Measurements from ENCODE around the gene IGFBP5.

IGFBP5 gene

DNA sequence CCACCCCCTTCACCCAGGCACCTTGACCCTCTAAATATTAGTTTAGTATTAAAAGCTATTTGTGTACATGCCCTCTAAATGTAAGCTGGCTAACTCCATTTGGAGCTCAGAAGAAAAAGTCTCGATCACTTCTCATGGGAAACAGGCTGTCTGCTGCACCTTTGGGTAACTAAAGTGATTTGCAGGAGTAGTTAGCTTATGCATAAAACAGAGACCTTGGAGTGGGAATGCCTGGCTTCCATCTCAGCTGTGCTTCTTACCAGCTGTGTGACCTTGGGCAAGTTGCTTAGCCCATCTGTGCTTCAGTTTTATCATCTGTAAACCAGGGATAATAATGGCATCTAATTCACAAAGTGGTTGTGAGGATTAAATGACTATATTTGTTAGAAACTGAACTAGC lies 32.2 kb downstream of the IGFBP5 start:
- no peak for DNase-seq

- no peak for DNase-seq
Observed at GRCh38 chr2:216661639-216662375, 33.5 kb downstream of the IGFBP5 start.

- no peak for DNase-seq
Observed at GRCh38 chr2:216661051-216661450, 34.3 kb downstream of the IGFBP5 start.

DNA sequence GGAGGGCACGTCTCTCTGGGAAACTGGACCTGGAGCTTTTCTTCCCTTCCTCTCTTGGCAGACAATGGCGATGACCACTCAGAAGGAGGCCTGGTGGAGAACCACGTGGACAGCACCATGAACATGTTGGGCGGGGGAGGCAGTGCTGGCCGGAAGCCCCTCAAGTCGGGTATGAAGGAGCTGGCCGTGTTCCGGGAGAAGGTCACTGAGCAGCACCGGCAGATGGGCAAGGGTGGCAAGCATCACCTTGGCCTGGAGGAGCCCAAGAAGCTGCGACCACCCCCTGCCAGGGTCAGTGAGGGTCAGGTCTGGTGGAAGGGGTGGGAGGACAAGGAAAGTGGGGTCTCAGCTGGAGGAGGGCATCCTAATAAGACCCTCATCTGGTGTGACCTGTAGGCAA lies 34.9 kb downstream of the IGFBP5 start:
- no peak for DNase-seq

- DNase-seq, result no peak
Observed at GRCh38 chr2:216659276-216659675, 36.1 kb downstream of the IGFBP5 start.

DNA sequence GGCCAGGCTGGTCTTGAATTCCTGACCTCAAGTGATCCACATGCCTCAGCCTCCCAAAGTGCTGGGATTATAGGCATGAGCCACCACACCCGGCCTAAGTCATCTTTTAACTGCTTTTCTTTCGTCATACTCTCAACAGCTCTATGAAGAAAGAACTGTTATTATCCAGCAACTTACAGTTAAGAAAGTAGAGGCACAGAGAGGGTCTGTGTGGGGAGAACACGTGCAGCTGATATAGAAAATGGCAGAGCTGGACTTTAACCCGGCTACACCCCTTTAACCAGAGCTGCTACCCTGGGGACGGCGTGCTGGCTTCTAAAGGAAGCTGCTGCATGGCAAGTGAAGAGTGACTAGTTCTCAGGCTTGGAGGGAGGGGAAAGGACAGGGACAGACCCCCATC lies 36.6 kb downstream of the IGFBP5 start:
- DNase-seq, result no peak

DNA sequence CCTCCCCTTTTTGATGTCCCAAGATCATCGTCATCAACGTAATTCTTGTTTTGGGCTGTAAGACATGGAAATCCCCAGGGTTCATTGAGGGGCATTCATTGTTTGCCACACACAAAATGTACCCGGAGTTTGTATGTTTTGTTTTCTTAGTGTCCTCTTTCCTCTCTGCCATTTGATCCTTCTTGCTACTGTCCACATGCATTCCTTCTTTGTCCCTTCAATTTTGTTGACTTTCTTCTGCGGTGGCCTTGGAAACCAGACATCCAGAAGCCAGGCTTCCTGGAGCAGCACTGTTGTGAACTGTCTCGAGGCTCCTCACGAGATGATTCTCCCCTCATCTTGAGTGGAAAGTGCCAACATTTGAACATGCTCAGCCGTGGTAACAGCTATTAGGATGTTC lies 37.4 kb downstream of the IGFBP5 start:
- no peak for DNase-seq

DNA sequence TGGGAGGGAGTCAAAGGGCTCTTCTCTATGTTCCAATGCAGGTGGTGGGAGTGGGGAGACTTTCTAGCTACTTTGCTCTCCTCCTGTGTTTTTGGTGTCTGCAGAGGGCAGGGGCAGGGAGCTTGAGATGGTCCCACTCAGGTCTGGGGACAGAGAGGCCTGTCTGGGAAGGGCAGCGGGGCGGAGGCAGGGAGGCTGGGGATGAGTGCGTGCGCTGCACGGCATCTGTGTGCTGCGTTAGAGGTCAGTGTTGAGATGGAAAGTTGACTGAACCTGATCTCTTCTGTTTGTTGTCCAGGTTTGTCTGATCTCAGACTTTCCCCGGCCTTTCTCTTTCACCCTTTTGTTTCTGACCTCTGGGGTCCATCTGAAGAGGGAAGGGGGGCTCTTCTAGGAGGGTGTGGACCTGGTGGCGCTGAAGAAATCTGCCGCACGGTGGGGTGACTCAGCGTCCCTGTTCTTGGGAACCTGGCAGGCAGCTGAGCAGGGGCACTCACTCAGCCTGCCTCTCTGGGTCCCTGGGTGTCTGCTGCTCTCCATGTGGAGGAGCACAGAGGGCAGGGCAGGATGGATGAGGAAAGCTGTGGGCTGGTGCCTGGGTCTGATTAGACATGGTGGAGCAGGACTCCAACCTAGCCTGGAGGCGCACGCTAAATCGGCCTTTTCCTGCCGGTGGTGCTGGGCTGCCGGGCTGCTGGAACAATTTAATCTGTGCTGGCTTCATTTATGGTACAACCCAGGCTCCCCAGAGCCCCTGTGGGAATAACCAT lies 38.1 kb downstream of the IGFBP5 start:
- no peak for DNase-seq

GRCh38 chr2:216654528-216655052 lies 40.8 kb downstream of the IGFBP5 start:
- no peak for DNase-seq

- DNase-seq, result no peak
Observed at GRCh38 chr2:216653931-216654365, 41.4 kb downstream of the IGFBP5 start.

DNA sequence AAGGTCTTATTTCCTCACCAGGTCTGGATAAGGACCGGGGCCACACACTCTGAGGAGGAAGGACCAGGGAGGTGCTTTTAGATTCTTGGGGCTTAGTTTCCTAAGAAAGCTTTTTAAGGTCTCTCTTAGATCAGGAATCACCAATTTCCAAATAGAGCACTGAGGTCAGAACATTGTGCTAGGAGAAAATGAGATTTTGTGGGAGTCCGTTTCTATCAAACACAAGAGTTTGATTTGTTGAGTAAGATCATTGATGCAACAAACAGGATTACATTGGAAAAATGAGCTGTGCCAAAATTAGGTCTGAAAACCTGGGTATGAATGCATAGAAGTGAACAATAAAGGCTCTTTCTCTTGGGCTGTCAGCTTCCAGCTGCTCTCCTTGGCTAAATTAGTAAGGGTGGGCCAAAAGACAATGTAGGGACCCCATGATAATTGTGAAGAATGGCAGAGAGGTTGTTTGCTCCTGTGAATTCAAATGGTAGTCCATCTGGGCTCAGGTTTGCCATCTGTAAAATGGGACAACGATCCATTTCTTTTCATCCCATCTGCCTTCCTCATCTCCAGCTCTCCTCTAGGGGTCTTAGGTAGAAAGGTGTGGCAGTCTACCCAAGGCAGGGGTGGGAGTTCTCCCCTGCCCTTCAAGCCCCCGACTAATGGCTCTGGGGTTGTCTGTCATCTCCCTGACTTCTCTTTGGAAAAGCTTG lies 42.1 kb downstream of the IGFBP5 start:
- DNase-seq, result no peak

DNA sequence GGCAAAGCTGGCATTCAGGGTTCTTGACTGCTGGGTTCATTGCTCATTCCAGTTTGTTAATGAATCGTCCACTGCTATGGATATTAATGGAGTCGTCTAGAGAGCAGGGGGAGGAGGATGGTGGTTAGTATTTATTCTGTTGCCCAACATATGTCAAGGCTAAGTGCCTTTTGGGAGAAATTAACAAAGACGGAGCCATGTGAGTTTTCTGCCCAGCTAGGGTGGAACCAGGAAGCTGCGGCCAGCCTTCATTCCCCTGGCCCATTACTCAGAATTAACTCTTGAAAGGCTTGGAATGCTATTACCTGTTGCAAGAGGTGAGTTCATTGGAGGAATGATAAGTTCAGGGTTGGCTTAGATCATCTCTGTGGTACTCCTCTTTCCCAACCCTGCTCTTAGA lies 42.8 kb downstream of the IGFBP5 start:
- no peak for DNase-seq

GRCh38 chr2:216651351-216651881 lies 43.9 kb downstream of the IGFBP5 start:
- DNase-seq, result no peak

- no peak for DNase-seq
Observed at GRCh38 chr2:216650626-216651257, 44.6 kb downstream of the IGFBP5 start.

DNA sequence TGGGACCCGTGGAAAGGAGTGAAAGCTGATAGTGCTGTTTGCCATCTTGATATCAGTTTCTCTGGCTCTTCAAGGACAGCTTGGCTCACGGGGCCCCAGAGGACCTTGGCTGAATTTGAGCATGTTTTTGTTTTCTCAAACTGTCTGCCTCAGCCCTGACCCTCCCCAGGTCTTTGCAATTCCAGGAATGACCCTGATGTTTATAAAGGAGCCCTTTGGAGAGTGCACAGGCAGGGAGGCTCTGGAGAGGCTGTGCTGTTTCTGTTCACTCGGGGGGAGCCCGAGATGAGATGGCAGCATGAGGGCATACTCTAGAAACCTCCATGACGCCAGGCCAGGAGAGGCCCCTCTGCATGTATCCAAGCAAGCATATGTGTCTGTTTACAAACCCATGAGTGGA lies 45.8 kb downstream of the IGFBP5 start:
- no peak for DNase-seq

GRCh38 chr2:216648105-216648504 lies 47.2 kb downstream of the IGFBP5 start:
- no peak for DNase-seq

DNA sequence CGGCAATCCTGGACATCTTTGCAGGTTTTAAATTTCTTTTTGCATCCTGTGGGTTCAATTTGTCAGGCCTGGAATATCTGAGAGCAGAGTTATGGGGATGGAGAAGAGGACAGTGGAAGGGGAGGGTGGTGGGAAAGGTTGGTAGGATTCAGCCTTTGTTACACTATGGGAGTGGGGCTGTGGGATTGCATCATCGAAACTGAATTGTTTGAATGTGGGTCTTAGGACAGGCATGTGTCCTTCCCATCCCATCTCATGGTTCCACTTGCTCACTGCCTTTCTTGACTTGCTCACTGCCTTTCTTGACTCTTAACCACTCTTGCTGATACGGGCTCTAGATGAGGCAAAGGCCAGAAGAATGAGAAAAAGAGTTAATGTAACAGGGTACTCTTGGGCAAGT lies 49.2 kb downstream of the IGFBP5 start:
- DNase-seq, result no peak

- DNase-seq, result no peak
Observed at GRCh38 chr2:216645636-216645950, 49.8 kb downstream of the IGFBP5 start.

GRCh38 chr2:216644842-216645635 lies 50.3 kb downstream of the IGFBP5 start:
- DNase-seq, result no peak

DNA sequence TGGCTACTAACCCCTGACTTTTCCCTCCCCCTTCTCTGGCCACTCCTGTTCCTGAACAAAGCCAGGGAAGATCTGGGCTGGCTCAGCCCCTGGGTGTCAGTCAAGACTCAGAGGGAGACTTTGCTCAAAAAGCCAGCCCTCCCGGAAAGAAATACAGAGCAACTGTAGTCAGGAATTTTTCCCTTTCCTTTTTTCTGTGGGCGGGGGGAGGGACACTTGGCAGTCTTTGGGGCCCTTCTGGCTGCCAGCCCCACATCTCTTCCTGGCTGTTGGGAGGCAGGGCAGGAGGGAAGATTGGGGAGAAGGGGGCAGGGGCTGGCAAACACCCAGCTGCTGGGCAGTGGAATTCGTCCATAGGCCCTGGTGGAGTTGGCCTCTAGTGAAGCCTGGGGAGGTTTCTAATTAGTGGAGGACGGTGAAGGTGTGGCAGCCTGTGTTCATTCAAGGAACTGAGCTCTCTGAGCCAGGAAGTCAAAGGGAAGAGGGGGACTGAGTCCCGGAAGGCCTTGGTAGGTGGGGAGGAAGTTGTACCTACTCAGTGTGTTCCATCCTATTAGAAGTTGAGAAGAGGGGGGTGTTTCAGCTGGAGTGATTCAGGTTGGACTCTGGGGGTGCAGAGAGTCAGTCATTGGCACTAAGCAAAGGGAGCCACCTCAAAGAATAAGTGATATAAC lies 51.2 kb downstream of the IGFBP5 start:
- no peak for DNase-seq

DNA sequence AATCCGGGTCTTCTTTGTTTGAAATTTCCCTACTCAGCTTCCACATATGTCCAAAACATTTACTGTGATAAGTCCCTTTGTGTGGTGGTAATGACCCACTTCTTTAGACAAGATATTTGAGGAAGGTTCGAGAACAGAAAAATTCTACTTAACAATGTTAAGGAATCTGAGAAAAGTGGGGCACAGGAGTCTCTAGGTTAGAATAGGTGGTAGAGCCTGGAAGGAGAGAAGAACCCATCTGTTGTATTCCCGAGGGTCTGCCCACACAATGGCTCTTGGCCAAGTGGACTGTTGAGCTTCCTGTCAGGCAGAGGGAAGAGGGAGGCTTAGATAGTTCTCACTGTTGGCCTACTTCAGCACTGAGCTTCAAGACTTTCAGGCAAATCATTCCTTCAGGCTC lies 57.9 kb downstream of the IGFBP5 start:
- no peak for DNase-seq

Data from activated CD4-positive, alpha-beta T cell treated with anti-CD3 and anti-CD28 coated beads, Interleukin-2, amount 50 U/mL, for 4 hours (primary cell).